KOPT-K1 (cell line): Measurements from ENCODE around the gene HPSE2.
"Not testable (repeated sequence)": the region's sequence is repeated elsewhere in the genome, so short reads cannot be mapped to it uniquely, and the experiment has no call there.

Source experiments
- H3K27ac ChIP-seq: fragments of 200-600 bp; sonication (generic); 2 replicates; pipeline ENCODE4 v1.5.1; 2016; ENCODE audit warnings: antibody characterized with exemption, mild to moderate bottlenecking, low read depth, low read length; ENCODE audit not compliant: poor library complexity, severe bottlenecking
- H3K36me3 ChIP-seq: fragments of 200-600 bp; sonication (generic); 2 replicates; pipeline ENCODE4 v1.5.1; 2017; ENCODE audit warnings: antibody characterized with exemption, mild to moderate bottlenecking, low read length, moderate library complexity; ENCODE audit not compliant: insufficient read depth
- H3K9me3 ChIP-seq: fragments of 200-600 bp; sonication (generic); 2 replicates; pipeline ENCODE4 v1.5.1; 2017; ENCODE audit warnings: antibody characterized with exemption, low read length, mild to moderate bottlenecking; ENCODE audit not compliant: insufficient read depth, poor library complexity, severe bottlenecking

HPSE2 gene

GRCh38 chr10:98929709-98930108 lies 305.9 kb downstream of the HPSE2 start:
- H3K36me3 ChIP-seq = no peaks in the 10 kb centered on the region
- no peaks in the 10 kb centered on the region for H3K9me3 ChIP-seq
- H3K27ac ChIP-seq = no peak overlapping the region

GRCh38 chr10:98925651-98926050 lies 310.0 kb downstream of the HPSE2 start:
- Histone ChIP-seq H3K27ac (no peak overlapping the region), H3K9me3 (no peaks in the 10 kb centered on the region), H3K36me3 (no peaks in the 10 kb centered on the region)

DNA sequence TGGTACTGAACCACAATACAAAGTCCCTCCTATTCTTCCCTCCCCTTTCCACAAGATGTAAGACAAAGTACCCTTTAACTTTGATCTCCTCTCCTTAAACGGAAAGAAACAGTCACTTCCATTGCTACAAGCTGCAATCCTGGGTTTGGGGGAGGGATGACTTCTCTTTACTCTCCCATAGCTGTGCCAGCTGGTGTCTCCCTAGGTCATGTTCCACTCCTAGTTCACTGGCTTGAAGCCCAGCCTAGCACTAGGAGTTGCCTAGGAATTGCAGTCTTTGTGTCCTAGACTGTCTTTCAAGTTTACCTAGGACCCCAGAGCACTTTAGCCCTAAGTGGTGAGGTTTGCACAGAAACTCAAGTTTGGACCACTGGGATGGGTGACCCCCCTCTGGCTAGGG lies 311.1 kb downstream of the HPSE2 start:
- H3K9me3 ChIP-seq = no peaks in the 10 kb centered on the region
- H3K36me3 ChIP-seq = no peaks in the 10 kb centered on the region
- no peak overlapping the region for H3K27ac ChIP-seq

DNA sequence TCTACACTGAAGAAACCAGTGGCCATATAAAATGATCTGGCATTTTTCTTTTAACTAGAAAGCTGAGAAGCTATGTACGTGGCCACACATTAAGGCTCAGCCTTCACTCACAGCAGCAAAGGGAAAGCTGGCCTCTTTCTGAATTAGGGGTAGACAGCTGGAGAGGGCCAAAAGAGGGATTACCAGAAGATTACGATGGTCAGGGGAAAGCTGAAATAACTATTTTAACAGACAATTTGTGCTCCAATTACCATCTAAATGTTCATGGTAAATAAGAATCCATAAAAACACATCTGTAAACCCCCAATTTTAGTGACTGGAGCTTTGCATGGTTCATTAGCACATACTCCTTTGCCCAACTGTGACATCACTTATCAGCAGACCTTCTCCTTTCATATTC lies 314.3 kb downstream of the HPSE2 start:
- no peaks in the 10 kb centered on the region for H3K9me3 ChIP-seq
- H3K36me3 ChIP-seq = no peaks in the 10 kb centered on the region
- H3K27ac ChIP-seq = no peak overlapping the region

- H3K36me3 ChIP-seq = no peaks in the 10 kb centered on the region
- H3K9me3 ChIP-seq = no peaks in the 10 kb centered on the region
- no peak overlapping the region for H3K27ac ChIP-seq
These were observed 314.8 kb downstream of the HPSE2 start for GRCh38 chr10:98920807-98921206.

GRCh38 chr10:98920360-98920759 lies 315.3 kb downstream of the HPSE2 start:
- Histone ChIP-seq H3K27ac (no peak overlapping the region), H3K9me3 (no peaks in the 10 kb centered on the region), H3K36me3 (no peaks in the 10 kb centered on the region)

DNA sequence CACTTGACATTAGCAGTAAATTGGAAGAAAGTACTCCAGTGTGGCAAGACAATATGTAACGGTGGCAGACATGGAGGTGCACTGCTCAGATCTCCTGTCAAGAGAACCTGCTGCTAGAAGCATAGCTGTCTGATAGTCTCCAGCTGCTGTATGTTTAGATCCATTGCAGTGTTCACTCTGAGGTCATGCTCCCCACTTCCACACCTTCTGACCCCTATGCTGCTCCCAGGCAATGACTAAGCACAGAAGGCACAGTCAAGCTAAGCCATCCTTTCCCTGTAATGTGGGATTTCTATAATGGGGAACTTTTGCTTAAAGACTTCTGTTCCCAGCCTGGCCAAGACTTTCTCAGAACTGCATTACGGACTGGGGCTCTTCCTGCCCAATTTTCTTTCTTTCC lies 315.8 kb downstream of the HPSE2 start:
- Histone ChIP-seq H3K27ac (no peak overlapping the region), H3K36me3 (no peaks in the 10 kb centered on the region), H3K9me3 (no peaks in the 10 kb centered on the region)

GRCh38 chr10:98917828-98918227 lies 317.8 kb downstream of the HPSE2 start:
- no peaks in the 10 kb centered on the region for H3K9me3 ChIP-seq
- no peak overlapping the region for H3K27ac ChIP-seq
- no peaks in the 10 kb centered on the region for H3K36me3 ChIP-seq

- H3K9me3 ChIP-seq = no peaks in the 10 kb centered on the region
- H3K36me3 ChIP-seq = no peaks in the 10 kb centered on the region
- no peak overlapping the region for H3K27ac ChIP-seq
These were observed 319.0 kb downstream of the HPSE2 start for GRCh38 chr10:98916526-98917125.

DNA sequence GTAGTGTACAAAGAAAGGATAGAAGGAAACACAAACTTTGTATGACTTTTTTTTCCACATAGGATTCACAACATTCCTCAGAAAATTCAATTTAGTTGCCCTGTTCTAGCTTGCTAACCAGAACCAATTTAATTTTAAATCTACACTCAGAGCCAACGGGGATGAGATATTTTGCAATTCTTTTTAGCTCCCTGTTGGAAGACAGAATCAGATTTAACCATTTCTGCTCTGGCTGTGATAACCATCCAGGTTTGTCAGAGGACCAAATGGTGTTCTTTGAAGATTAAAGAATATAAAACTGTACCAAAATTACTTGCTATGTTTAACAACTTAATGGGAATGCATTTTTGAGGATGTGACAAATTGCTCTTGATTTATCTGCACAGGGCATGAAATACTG lies 319.7 kb downstream of the HPSE2 start:
- Histone ChIP-seq H3K27ac (no peak overlapping the region), H3K36me3 (no peaks in the 10 kb centered on the region), H3K9me3 (no peaks in the 10 kb centered on the region)

- Histone ChIP-seq H3K9me3 (no peaks in the 10 kb centered on the region), H3K27ac (no peak overlapping the region), H3K36me3 (no peaks in the 10 kb centered on the region)
These were observed 325.1 kb downstream of the HPSE2 start for GRCh38 chr10:98910546-98910945.

GRCh38 chr10:98910048-98910447 lies 325.6 kb downstream of the HPSE2 start:
- Histone ChIP-seq H3K9me3 (no peaks in the 10 kb centered on the region), H3K36me3 (no peaks in the 10 kb centered on the region), H3K27ac (no peak overlapping the region)

DNA sequence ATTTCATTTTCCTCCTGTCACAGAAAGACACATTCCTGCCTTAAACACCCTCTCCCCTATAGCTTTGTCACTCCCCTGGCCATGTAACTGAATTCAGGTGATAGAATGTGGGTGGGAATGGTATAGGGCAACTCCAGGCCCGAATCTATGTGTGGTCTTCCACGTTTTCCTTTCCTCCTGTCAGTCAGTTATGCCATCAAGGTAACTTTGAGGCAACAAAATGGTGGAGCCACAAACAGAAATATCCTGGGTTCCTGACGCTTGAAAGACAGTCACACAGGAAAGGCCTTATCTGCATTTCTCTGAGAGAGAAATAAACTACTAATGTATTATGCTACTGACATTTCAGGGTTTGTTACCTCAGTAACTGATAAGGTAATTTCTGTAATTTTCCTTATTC lies 326.8 kb downstream of the HPSE2 start:
- no peaks in the 10 kb centered on the region for H3K9me3 ChIP-seq
- no peak overlapping the region for H3K27ac ChIP-seq
- no peaks in the 10 kb centered on the region for H3K36me3 ChIP-seq

GRCh38 chr10:98908247-98908646 lies 327.4 kb downstream of the HPSE2 start:
- H3K9me3 ChIP-seq, H3K27ac ChIP-seq, H3K36me3 ChIP-seq: not testable (repeated sequence)

- H3K36me3 ChIP-seq = no peaks in the 10 kb centered on the region
- H3K9me3 ChIP-seq = no peaks in the 10 kb centered on the region
- H3K27ac ChIP-seq = no peak overlapping the region
These were observed 334.1 kb downstream of the HPSE2 start for GRCh38 chr10:98901441-98902110.

GRCh38 chr10:98899018-98899417 lies 336.6 kb downstream of the HPSE2 start:
- H3K36me3 ChIP-seq = no peaks in the 10 kb centered on the region
- H3K27ac ChIP-seq = no peak overlapping the region

More at GRCh38 chr10:98899018-98899417, 336.6 kb downstream of the HPSE2 start:
- H3K9me3 ChIP-seq = no peaks in the 10 kb centered on the region
